ENCODE data around the gene OR51G1.

DNA sequence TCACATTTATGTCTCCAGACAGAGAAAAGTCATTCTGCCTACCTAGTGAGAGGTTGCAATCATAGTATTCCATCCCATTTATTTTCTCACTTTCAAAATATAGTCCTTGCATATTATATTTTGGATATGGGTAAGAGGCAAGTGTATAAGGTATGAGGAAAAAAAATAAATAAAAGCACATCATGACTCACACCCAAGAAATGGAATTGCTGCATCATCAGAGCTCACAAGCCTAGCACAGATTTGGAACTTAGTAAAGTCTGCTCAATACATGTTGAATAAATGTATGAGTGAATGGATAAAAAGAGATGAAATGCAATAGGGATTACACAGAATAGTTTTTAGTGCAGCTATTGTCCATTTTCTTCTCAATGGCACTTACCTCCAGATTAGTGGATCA, 2.5 kb upstream of the OR51G1 start:
- TF ChIP-seq, protein P1, sequence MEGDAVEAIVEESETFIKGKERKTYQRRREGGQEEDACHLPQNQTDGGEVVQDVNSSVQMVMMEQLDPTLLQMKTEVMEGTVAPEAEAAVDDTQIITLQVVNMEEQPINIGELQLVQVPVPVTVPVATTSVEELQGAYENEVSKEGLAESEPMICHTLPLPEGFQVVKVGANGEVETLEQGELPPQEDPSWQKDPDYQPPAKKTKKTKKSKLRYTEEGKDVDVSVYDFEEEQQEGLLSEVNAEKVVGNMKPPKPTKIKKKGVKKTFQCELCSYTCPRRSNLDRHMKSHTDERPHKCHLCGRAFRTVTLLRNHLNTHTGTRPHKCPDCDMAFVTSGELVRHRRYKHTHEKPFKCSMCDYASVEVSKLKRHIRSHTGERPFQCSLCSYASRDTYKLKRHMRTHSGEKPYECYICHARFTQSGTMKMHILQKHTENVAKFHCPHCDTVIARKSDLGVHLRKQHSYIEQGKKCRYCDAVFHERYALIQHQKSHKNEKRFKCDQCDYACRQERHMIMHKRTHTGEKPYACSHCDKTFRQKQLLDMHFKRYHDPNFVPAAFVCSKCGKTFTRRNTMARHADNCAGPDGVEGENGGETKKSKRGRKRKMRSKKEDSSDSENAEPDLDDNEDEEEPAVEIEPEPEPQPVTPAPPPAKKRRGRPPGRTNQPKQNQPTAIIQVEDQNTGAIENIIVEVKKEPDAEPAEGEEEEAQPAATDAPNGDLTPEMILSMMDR (IDR thresholded peaks at IDR 0.05), result no peak
- no peak for TF ChIP-seq ZFX (IDR thresholded peaks at IDR 0.05; ENCODE audit: borderline replicate concordance)

Data from 22Rv1 (cell line).